ENCODE data around the gene FKBP4. TPM values are rescaled to one million over a fixed set of nuclear protein-coding genes. Genes with fewer than 3 reads are reported as not detected.
"Not testable (repeated sequence)": the region's sequence is repeated elsewhere in the genome, so short reads cannot be mapped to it uniquely, and the experiment has no call there.

The FKBP4 gene
- total and polyA plus RNA-seq, 2 experiments from 2014 or later: 126 to 223 TPM

DNA sequence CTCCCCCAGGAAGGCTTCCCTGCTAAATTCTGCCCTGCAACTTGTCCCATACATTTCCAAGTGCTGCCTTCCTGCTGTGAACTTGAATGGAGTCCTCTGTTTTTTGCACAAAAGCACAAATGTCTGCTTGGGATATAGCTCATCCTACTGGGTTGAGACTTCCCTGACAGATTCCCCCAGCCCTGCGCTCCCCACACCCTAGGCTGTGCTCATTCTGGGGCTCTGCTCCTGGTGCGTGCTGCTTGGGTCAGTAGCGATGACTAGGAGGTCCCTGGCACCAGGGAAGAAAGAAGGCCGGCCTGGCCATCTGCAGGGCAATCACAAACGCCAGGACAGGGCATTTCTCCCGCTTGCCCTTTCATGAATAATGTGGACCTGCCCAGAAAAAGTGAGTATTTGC lies 29.2 kb upstream of the FKBP4 start:
- H3F3A ChIP-seq (replicated peaks; ENCODE audit: low read depth): no peaks in the 10 kb centered on the region
- no peaks in the 10 kb centered on the region for H3K79me2 ChIP-seq (replicated peaks; ENCODE audit: insufficient read depth)
- no peak overlapping the region for H3K4me3 Mint-ChIP-seq
- DNase-seq (ENCODE audit: low spot score) (no peak), ATAC-seq (peak; percentile 65)
- H3K4me1 Mint-ChIP-seq: peaks cover 6% of the 10 kb centered on the region
- H3K4me3 ChIP-seq: no peak overlapping the region
- TF ChIP-seq JUNB (IDR thresholded peaks at IDR 0.05; ENCODE audit: unreplicated experiment) (no peak), ZNF114 (CRISPR knock-in tag; IDR thresholded peaks at IDR 0.05) (no peak)
- TF ChIP-seq, protein P1, sequence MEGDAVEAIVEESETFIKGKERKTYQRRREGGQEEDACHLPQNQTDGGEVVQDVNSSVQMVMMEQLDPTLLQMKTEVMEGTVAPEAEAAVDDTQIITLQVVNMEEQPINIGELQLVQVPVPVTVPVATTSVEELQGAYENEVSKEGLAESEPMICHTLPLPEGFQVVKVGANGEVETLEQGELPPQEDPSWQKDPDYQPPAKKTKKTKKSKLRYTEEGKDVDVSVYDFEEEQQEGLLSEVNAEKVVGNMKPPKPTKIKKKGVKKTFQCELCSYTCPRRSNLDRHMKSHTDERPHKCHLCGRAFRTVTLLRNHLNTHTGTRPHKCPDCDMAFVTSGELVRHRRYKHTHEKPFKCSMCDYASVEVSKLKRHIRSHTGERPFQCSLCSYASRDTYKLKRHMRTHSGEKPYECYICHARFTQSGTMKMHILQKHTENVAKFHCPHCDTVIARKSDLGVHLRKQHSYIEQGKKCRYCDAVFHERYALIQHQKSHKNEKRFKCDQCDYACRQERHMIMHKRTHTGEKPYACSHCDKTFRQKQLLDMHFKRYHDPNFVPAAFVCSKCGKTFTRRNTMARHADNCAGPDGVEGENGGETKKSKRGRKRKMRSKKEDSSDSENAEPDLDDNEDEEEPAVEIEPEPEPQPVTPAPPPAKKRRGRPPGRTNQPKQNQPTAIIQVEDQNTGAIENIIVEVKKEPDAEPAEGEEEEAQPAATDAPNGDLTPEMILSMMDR (conservative IDR thresholded peaks at IDR 0.05; ENCODE audit: low read depth in 2 of 2): no peak
- no peak overlapping the region for H3K27ac Mint-ChIP-seq
- no peaks in the 10 kb centered on the region for H3K27me3 ChIP-seq (ENCODE audit: insufficient read depth)
- no peaks in the 10 kb centered on the region for H3K36me3 ChIP-seq (ENCODE audit: insufficient read depth)
- H3K36me3 Mint-ChIP-seq (ENCODE audit: low read depth): peaks cover 2% of the 10 kb centered on the region; the same call in 1 of the 3 replicates
- no peaks in the 10 kb centered on the region for H4K20me1 ChIP-seq (replicated peaks; ENCODE audit: insufficient read depth)
- peaks cover 7% of the 10 kb centered on the region for H3K27me3 Mint-ChIP-seq (ENCODE audit: insufficient read depth, low read depth, poor library complexity)
- no peak overlapping the region for H3K4me2 ChIP-seq
- peak overlapping the region; percentile 32; the same call in 1 of the 2 replicates for H2AFZ ChIP-seq
- no peaks in the 10 kb centered on the region for H3K4me1 ChIP-seq (ENCODE audit: insufficient read depth)
- no peak overlapping the region for H3K27ac ChIP-seq (ENCODE audit: low read depth)
- no peaks in the 10 kb centered on the region for H3K9me3 Mint-ChIP-seq
- H3K9me2 ChIP-seq (ENCODE audit: insufficient read depth): peaks cover 2% of the 10 kb centered on the region; the same call in 1 of the 2 replicates

DNA sequence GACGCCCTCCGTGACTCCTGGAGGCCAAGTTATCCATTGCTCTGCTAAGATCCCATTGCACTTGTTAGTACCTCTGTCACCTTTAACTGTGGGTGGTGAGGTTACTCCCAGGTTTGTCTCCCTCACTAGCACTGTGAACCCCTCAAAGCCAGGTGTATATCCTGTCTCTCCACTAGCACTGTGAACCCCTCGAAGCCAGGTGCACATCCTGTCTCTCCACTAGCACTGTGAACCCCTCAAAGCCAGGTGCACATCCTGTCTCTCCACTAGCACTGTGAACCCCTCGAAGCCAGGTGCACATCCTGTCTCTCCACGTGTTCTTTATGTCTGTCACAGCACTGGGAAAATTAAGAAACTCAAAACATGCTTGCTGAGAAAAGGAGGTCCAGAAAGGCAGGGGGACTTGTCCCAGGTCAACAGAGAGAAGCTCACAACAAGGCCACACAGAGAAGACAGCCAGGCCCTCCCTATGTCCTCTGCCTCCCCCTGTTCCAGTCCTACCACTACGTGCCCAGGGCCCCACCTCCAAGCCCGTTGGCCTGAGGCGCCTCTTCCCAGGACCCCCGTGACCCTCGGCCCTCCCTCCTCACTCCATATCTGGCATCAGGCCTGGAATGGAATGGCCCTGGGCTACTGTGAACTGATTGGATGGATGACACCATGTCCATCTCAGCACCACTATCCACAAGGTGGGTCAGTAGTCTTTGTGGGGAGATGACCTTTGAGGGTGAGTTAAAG lies 26.4 kb upstream of the FKBP4 start:
- Mint-ChIP-seq H3K36me3 (ENCODE audit: low read depth) (peaks cover 3% of the 10 kb centered on the region; the same call in 1 of the 3 replicates), H3K9me3 (no peaks in the 10 kb centered on the region; the same call in 2 of the 3 replicates), H3K4me1 (peaks cover 6% of the 10 kb centered on the region), H3K27ac (no peak overlapping the region), H3K4me3 (no peak overlapping the region), H3K27me3 (ENCODE audit: insufficient read depth, low read depth, poor library complexity) (peaks cover 8% of the 10 kb centered on the region)
- Histone ChIP-seq H3K9me2 (ENCODE audit: insufficient read depth) (peaks cover 2% of the 10 kb centered on the region; the same call in 1 of the 2 replicates), H3K4me1 (ENCODE audit: insufficient read depth) (no peaks in the 10 kb centered on the region), H2AFZ (no peak overlapping the region), H3K27ac (ENCODE audit: low read depth) (no peak overlapping the region), H3F3A (replicated peaks; ENCODE audit: low read depth) (no peaks in the 10 kb centered on the region), H3K79me2 (replicated peaks; ENCODE audit: insufficient read depth) (no peaks in the 10 kb centered on the region), H3K4me3 (no peak overlapping the region), H3K27me3 (ENCODE audit: insufficient read depth) (no peaks in the 10 kb centered on the region), H3K36me3 (ENCODE audit: insufficient read depth) (no peaks in the 10 kb centered on the region), H4K20me1 (replicated peaks; ENCODE audit: insufficient read depth) (no peaks in the 10 kb centered on the region), H3K4me2 (no peak overlapping the region)
- DNase-seq (ENCODE audit: low spot score) (no peak), ATAC-seq (no peak)
- no peak for TF ChIP-seq EZH2 (IDR thresholded peaks at IDR 0.05; ENCODE audit: low read depth, unreplicated experiment)

DNA sequence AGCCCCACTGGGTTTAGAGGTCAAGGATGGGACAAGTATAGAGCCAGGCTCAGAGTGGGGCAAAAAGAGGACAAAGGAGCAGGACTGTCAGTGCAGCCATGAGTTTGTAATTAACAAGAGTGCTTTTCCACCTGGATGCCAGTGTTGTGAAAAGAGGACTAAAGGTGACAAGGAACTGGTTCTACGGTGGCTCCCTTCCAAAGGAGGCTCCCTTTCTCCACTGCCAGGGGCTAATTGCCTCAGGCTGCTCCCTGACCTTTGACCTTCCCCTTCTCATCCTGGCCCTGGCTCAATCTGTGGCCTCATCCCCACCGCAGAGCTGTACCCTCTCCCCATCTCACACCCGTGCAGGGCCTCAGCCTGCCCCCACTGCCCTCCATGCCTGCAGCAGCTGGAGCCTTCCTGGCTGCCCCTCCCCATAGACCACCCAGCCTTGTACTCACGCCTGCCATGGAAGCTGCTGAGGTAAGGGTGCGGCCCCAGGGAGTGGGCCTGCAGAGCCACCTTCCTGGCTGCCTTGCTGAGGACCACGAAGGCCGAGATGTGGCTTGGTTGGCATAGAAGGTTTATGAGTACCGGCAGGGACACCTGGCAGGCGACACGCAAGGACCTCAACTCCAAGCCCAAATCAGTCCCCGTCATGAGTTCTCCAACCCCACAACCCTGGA lies 24.8 kb upstream of the FKBP4 start:
- peaks cover 10% of the 10 kb centered on the region for H3K27me3 Mint-ChIP-seq (ENCODE audit: insufficient read depth, low read depth, poor library complexity)
- H3K36me3 Mint-ChIP-seq (ENCODE audit: low read depth): peaks cover 3% of the 10 kb centered on the region; the same call in 1 of the 3 replicates
- no peak overlapping the region for H3K27ac ChIP-seq (ENCODE audit: low read depth)
- no peaks in the 10 kb centered on the region for H4K20me1 ChIP-seq (replicated peaks; ENCODE audit: insufficient read depth)
- H3K4me3 Mint-ChIP-seq: no peak overlapping the region
- DNase-seq (ENCODE audit: low spot score) (no peak), ATAC-seq (no peak)
- H3K9me3 Mint-ChIP-seq: no peaks in the 10 kb centered on the region; the same call in 2 of the 3 replicates
- H3F3A ChIP-seq (replicated peaks; ENCODE audit: low read depth): no peaks in the 10 kb centered on the region
- TF ChIP-seq POLR2AphosphoS5 (IDR thresholded peaks at IDR 0.05; ENCODE audit: low read depth): no peak
- H3K4me1 Mint-ChIP-seq: peaks cover 6% of the 10 kb centered on the region
- H3K27me3 ChIP-seq (ENCODE audit: insufficient read depth): no peaks in the 10 kb centered on the region
- no peaks in the 10 kb centered on the region for H3K9me2 ChIP-seq (ENCODE audit: insufficient read depth)
- 0 out of 2 replicates have a peak overlapping the region, but pooled peaks have one; percentile 28 for H2AFZ ChIP-seq
- no peak overlapping the region for H3K4me3 ChIP-seq
- no peaks in the 10 kb centered on the region for H3K4me1 ChIP-seq (ENCODE audit: insufficient read depth)
- no peaks in the 10 kb centered on the region for H3K36me3 ChIP-seq (ENCODE audit: insufficient read depth)
- no peaks in the 10 kb centered on the region for H3K79me2 ChIP-seq (replicated peaks; ENCODE audit: insufficient read depth)
- no peak overlapping the region for H3K27ac Mint-ChIP-seq
- no peak overlapping the region for H3K4me2 ChIP-seq

DNA sequence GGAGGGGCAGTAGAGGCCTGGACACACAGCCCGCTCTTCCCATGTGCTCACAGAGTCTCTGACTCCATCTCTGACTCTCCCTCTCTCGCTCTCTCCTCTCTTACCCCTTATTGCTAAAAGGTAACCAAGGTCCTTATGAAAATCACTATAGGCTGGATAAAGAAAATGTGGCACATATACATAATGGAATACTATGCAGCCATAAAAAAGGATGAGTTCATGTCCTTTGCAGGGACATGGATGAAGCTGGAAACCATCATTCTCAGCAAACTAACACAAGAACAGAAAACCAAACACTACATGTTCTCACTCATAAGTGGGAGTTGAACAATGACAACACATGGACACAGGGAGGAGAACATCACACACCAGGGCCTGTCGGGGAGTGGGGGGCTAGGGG lies 24.2 kb upstream of the FKBP4 start:
- H3K4me1 ChIP-seq (ENCODE audit: insufficient read depth); H3K9me3 Mint-ChIP-seq; H3K4me3 Mint-ChIP-seq; H3K4me3 ChIP-seq; H3K27me3 ChIP-seq (ENCODE audit: insufficient read depth); H3K27me3 Mint-ChIP-seq (ENCODE audit: insufficient read depth, low read depth, poor library complexity); H4K20me1 ChIP-seq (replicated peaks; ENCODE audit: insufficient read depth); H3K79me2 ChIP-seq (replicated peaks; ENCODE audit: insufficient read depth); H3K27ac Mint-ChIP-seq; H3K4me1 Mint-ChIP-seq; DNase-seq (ENCODE audit: low spot score); H3K27ac ChIP-seq (ENCODE audit: low read depth); H2AFZ ChIP-seq; ATAC-seq; H3K4me2 ChIP-seq; H3K9me2 ChIP-seq (ENCODE audit: insufficient read depth); H3F3A ChIP-seq (replicated peaks; ENCODE audit: low read depth); H3K36me3 Mint-ChIP-seq (ENCODE audit: low read depth); H3K36me3 ChIP-seq (ENCODE audit: insufficient read depth): not testable (repeated sequence)

All from GM23338 (cell line).